Retina (tissue), 1 donor: ENCODE results near the gene DACT3.

ENCODE experiments used
- DNase-seq: peaks from one replicate; pipeline ENCODE4 v3.0.0-alpha.2; 2016

Gene DACT3

DNA sequence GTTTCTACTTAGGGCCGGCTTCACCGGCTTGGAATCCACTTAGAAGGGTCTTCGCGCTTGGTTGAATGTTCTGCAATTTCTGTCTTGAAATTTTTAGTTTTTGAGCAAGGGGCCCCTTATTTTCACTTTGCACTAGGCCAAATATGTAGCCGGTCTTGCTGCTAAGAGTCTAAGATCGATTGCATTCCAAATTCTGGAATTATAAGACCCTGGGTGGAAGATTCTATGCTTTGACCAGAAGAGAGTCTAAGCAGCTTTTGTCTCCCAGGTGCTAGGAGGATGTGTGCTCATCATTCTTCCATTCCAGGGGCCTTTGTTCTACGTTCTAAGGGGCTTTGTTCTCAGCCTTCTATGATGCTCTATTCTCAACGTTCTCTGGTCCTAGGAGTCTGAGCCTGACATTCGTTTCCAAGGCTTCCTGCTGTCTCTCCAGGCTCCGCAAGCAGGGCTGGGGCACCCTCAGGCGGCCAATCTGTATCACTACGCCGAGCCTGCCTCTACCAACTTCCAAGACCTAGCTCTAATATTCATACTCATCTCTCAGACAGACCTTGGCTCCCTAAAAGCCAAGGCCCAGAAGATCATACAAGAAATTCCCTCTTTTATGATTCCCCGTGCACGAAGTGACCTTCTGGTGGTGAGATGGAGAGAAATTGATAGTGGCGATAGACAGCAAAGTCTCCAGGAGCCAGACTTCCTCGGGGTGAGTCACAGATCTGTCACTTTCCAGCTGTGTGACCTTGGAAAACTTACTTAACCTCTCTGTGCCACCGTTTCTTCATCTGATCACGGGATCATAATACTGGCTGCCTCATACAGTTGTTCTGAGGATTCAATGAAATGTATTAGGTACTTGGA lies 982 bp upstream of the DACT3 start:
- peak; percentile 89 for DNase-seq

DNA sequence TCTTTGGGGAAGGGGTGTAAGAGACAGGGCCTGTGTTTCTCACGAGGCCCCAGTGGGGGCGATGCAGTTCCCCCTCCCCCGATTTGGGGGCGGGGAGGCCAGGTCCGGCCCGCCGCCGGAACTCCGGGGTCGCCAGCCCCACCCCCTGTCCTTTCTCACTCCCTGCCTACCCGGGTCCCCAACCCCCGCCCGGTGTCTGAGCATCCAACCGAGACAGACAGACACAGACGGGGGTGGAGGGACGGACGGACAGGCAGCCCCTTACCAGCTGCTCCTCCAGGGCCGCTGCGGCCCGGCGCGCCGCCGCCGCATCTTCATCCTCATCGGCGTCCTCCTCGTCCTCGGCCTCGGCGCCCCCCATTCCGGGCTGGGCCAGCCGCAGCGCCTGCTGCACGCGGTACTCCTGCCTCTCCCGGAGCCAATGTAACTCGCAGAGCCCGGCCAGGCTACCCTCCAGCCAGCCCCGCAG lies 397 bp downstream of the DACT3 start:
- no peak for DNase-seq

DNA sequence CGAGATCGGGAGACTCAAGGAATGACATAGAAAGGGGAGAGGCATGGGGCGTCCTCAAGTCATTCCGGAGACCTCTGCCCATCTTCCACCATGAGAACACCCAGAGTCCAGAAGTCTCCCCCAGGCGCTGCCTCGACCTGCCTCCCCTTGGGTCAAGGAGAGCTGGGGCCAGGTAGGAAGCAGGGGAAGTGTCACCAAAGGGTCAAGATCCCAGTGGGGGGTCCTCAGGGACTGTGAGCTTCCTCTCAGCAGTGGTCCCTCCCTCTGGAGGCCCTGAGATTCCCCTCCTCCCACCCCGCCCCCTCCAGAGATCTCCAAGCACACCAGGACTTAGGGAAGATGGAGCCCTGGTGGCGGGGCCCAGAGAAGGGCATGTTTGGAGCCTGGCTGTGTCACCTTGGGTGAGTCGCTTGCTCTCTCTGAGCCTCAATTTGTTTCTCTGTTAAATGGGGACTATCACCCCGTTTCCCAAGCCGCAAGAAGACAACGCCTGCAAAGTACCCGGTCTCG lies 919 bp downstream of the DACT3 start:
- DNase-seq: peak; percentile 64

DNA sequence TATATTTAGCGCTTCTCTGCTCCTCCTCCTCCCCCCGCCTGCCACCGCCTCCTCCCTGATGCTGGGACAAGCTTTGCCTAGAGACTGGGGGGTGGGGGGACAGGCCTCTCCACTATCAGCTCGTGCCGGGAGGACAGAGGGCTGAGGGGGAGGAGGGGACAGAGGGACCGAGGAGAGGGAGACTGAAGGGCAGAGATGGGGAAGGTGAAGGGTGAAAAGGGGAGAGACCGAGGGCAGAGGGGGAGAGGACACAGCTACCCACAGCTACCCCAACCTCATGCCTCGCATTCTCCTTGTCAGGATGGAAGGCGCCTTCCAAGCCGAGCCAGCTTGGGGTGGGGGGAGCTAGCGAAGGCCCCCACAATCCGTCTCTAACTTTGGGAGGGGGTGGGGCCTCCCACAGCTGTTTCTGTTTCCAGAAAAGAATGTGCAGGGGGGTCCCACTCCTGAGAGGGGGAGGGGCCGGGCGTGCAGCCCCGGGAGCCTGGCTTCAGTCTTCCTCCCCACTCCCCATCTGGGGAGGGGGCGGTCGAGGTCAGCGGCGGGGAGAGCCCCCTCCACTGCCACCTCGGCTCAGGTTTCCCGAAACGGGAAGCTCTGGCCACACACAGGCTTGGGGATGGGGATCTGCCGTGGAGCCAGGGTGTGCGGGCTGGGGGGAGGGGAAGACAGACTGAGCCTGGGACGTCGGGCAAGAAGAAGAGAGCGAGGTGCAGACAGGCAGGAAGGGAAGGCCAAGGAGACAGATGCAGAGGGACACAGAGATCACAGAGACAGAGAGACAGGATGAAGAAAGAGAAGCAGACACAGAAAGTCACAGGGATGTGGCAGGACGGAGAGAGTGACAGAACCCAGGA lies 1.6 kb downstream of the DACT3 start:
- no peak for DNase-seq

DNA sequence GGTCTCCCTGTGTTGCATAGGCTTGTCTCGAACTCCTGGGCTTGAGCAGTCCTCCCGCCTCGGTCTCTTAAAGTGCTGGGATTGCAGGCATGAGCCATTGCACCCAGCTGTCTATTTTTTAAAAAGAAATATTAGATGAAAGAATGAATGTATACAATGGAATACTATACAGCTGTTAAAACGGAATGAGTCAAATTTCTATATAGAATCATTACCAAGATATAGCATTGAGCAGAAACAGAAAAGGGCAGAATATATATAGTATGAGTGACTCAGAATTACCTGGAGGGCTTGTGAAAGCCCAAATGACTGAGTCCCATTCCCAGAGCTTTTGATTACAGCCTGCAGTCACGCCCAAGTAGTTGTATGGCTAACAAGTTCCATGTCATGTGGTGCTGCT lies 4.4 kb downstream of the DACT3 start:
- no peak for DNase-seq

DNA sequence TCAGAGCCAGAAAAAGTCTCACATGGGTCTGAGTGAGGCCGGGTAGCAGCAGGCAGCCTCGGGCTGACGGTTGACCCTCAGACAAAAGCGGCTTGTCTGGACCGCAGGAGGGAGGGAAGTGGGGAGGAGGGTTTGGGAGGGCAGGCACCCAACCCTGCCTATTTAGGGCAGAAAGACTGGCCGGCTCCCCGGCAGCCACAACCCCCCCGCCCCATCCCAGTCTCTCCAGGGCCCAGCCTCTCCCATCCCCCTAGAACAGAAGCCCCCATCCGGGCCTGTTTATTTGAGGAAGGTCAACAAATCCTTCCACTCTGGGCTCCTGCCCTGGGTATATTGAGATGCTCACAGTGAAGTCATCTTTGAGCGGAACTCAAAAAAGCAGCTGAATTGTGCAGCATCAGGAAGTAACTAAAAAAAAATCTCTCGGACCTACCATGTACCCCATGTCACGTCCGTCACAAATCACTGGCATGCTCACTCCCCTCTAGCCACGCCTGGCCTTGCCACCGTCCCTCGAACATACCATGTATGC lies 6.3 kb downstream of the DACT3 start:
- DNase-seq: peak; percentile 57

DNA sequence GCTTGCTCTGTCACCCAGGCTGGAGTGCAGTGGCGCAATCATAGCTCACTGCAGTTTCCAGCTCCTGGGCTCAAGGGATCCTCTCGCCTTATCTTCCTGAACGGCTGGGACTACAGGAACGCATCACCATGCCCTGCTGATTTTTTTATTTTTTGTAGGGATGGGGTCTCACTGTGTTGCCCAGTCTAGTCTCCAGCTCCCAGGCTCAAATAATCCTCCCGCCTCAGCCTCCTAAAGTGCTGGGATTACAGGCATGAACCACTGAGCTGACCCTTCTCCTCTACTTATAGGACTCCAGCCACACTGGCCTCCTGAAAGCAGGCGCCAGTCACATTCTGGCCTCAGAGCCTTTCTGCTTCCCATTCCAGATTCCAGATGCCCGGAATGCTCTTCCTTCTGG lies 10.5 kb downstream of the DACT3 start:
- no peak for DNase-seq

DNA sequence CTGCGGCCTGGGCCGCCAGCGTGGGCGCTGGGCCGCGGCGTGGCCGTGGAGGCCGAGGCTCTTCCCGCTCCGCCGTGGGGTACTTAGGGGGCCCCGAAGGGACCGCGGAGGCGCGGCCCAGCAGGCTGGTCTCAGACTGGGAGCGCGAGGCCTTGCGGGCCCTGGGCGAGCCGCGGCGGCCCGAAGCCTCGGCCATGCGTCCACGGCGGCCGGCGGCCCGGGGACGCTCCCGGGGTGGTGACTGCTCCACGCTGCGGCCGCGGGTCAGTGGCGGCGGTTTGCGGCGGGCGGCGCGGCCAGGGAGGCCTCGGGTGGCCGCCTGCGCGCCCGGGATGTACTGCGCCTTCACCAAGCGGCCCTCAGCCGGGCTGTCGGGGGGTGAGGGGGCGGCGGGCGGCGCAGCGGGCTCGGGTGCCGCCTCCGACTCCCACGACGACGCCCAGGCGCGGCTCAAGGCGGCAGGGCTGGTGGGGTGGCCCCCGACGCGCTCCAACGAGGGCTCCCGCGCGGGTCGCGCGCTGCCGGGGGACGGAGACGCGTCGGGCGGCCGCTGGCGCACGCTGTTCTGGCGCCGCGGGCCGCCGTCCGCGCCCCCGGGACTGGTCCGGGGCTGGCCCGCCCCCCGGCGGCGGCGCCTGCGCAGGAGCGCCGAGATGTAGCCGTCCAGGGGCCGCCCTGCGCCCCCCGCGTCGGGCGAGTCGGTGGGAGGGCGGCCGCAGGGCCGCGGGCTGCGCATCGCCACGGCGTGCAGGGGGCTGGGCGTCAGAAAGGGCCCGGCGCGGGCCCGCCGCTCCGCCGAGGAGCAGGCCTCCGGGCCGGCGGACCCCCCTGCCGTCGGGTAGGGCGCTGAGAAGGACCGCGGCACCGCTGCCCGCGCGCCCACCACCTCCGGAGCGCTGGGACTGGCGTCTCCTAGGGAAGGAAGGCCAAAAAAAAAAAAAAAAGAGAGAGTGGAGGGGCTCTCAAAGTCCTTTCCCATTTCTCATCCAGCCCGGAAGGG lies 11.7 kb downstream of the DACT3 start:
- no peak for DNase-seq

DNA sequence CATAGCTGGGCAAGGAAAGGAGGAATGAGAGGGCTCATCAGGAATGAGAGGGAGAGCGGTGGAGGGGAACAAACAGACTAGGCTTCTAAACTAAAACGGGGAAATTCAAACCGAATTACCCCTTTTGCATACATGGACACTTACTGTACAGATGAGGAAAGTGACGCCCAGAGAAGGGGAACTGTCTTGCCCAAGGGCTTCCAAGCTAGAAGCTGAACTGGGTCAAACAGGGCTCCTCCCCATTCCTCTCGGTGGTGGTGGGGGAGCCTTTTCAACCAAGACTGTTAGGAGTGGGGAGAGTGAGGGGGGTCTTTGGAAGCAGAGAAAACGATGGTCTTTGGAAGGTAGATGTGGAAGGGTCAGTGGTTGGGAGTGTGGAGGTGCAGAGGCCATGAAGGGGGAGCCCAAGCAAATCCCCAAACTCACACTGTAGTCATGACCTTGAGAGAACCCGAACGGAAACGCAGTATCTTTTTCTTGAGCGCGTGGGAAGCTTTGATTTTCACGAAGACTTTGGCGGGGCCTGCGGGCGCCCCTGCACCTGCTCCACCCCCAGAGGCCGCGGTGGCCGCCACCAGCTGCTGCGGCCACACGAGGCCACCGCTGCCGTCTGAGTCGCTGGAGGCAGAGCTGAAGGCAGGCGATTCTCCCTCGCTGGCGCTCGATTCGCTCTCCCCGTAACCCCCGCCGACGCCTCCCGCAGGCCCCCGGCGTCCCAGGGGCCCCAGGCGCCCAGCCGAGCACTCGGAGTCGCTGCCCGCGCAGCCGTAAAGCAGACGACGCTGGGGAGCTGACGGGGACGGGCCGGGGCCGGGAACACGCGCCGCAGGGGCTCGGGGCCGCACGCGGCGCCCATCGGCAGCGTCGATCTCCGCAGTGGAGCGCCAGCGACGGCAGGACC lies 12.7 kb downstream of the DACT3 start:
- peak; percentile 50 for DNase-seq

DNA sequence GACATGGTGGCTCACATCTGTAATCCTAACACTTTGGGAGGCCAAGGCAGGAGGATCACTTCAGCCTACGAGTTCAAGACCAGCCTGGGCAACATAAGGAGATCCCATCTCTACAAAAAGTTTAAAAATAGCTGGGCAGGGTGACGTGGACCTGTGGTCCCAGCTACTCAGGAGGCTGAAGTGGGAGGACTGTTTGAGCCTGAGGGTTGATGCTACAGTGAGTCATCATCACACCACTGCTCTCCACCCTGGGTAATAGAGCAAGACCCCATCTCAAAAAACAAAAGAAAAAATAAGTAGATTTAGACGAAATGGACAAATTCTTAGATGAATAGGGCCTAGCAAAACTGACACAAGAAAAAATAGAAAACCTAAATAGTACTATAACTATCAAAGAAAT lies 14.6 kb downstream of the DACT3 start:
- no peak for DNase-seq

DNA sequence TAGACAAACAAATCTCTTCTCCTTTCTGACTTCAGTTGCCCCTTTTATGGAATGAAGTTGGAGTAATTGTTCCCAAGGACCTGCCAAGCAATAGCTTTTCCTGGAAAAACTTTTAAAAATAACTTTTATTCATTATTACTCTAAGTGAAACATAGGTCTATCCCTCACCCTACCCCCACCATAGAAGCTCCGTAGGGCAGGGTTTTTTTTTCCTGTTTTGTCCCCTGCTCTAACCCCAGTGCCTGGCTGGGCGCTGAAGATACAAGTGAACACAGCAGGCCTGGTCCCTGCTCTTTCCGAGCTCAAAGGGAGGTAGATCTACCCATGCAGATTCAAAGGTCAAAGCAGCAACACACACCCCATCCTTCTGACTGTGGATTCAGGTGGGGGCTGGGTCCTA lies 16.3 kb downstream of the DACT3 start:
- DNase-seq: no peak

DNA sequence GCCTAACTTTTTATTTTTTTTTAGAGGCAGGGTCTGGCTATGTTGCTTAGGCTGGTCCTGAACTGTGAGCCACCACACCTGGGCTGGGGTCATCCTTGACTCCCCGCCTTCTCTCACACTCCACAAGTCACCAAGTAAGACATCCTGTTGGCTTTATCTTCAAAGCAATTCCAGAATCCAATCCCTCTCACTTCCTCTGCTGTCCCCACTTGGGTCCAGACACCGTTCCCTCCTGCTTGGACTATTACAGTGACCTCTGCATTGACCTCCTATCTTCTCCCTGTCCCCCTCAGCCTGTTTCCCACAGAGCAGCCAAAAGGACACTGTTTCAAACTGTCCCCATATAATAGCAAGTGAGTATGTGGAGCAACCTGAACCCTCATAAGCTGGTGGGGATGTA lies 20.3 kb downstream of the DACT3 start:
- DNase-seq: no peak

DNA sequence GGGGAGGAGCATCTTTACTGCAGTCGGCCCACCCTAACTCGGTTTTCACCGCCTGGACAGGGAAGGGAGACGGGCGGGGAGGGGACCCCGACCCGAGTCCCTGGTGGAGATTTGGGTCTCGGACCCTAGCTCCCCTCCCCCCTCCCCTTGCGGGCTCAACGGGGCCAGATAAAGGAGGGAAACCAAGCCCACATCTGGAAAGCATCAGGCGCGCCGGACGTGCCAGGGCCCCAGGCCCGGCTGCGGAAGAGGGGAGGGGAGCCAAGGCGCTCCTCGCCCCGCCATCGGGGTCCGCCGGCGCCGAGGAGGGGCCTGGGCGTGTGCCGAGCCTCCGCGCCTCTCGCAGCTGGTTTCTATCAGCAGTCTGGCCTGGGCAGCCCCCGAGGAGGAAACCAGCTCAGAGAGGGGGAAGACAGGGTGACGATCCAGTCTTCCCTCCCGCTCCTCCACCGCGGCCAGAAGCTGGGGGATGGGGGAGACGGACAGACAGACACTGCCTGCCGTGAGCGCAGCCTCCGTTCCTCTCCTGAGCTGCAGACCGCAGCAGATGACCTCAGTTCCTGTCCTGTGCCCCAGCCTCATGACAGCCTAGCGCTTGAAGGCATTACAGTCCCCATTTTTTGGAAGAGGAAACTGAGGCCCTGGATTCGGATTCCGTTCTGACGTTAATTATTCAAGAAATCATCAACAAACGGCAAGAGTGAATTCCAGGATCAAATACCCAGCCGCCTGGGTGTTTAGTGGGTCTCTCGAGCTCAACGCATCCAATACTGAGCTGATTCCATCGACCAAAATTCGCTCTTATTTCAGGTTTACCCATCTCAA lies 21.4 kb downstream of the DACT3 start:
- peak; percentile 77 for DNase-seq

DNA sequence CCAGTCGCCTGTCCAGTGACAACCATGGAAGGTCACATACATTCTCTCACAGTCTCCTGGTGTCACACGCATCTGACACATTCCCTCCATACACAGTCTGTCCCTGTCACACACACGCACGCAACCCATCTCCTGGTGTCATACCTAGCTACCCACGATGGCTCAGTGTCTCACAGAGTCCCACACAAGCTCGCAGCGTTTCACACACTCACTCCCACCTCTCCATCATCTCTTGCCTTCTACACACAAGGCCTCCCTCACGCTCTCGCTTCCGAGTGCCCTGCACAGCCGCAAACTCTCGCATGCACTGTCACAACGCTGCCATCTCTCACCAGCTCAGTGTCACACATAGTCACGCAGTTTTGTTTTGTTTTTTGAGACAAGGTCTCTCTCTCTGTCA lies 23.8 kb downstream of the DACT3 start:
- no peak for DNase-seq

DNA sequence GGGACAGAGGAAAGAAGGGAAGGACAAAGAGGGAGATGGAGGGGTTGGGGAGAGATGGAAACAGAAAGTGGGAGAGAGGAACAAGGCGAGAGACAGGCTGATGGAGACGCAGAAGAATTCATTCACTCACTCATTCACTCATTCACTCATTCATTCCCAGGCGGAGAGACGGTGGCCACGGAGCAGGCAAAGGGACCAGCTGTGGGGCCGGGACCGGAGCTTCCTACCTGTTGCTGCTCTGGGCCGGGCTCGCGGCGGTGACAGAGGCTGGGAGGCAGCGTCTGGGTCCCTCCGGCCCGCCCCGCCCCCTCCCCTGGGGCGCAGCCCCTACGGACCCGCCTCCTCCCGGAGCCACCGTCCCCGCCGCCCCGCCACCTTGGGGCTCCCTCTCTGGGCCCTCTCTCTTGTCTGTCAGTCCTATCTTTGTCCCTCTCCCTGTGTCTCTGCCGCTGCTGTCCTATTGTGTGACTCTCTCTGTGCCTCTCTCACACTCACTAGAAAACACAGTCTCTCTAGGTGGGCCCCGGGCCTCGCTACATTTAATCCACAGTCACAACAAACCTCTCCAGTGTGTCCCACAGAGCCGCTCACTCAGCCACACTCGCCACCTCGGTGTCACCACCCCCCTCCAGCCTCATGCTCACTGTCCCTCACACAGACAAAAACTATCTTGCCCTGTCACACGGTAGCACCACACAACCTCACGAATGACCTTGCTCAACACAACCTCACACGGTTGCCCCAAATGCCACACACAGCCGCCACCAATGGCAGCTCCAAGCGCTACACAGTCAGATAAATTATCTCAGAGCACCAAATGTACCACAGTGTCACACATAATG lies 24.8 kb downstream of the DACT3 start, which contains the start of gene GNG8:
GNG8 (minus strand) TSS at position 283 of the 842 bp plus-strand sequence. CDS start 1,520 bp downstream, outside the sequence.
- DNase-seq: peak; percentile 40

DNA sequence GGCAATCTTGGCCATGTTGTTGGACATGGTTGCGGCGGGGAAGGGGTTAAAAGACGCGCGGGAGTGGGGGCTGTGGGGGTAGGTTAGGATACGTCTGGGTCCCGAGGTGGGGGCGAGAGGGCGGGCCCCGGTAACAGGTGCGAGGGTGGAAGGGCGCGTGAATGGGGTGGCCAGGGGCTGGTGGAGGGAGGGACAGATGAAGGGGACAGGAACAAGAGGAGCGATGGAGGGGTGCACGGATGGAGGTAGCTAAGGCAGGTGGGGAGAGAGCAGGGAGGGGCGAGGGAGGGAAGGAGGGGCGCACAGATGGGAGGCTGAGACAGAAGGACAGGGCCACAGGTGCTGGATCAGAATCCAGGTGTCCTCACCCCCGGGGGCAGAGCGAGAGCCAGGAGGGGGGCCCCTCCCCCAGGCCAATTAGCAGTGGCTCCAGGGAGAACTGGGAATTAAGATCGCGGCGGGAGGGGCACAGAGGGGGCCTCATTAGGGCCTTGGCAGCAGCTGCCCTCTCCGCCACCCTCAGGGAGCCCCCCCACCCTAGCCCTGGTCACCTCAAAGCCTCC lies 26.2 kb downstream of the DACT3 start:
- DNase-seq: peak; percentile 45

DNA sequence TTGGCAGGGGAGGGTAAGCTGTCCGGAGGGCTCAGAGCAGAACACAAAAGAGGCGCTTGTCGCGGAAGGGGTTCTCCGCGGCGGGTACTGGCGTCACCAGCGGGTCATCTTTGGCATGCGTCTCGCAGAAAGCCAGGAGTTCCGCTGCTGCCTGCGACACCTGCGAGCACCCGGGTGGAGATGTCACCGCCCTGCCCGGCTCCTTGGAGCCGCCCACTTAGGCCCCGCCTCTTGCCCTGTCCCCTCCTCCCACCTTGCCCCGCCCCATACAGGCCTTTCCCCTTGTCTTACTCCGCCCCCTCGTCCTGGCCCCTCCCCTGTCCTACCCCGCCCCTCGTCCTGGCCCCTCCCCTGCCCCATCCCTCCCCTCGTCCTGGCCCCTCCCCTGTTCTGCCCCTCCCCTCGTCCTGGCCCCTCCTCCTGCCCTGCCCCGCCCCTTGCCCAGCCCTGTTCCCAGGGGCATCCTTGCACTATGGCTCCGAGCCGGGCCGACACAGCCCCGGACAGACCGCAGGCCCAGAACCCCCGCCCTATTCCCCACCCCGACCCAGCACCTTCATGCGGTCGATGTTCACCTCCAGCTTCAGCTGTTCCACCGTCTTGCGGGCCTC lies 26.8 kb downstream of the DACT3 start:
- DNase-seq: peak; percentile 61

DNA sequence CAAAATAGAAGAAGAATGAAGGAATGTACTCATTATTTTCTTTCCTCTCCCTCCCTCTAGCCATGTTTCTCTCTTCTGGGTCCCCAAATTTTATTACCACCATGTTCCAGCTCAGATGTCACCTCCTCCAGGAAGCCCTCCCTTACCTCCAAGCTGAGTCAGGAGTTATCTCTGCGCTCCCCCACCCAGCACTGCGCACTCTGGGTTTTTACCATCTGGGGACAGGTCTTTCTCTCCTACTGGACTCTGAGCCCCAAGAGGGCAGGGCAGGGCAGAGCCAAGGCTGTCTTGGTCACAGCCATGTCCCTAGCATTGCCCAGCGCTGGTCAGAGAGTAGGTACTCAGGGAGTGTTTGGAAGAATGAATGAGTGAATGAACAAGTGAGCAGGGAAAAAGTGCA lies 27.9 kb downstream of the DACT3 start:
- no peak for DNase-seq
